Brain microvascular endothelial cell (primary cell): ENCODE measurements around the gene VPS18.

Experiments
- DNase-seq: peaks from one replicate; pipeline ENCODE4 v3.0.0-alpha.2; 2020
- H3K27ac ChIP-seq: fragments of 250-450 bp; sonication (Bioruptor Pico); 2 replicates; pipeline ENCODE4 v1.5.1; 2020; ENCODE audit warnings: mild to moderate bottlenecking, moderate library complexity
- H3K27me3 ChIP-seq: fragments of 250-450 bp; sonication (Bioruptor Pico); replicated peaks from 2 replicates; pipeline ENCODE4 v1.5.1; 2020; ENCODE audit warnings: mild to moderate bottlenecking
- H3K36me3 ChIP-seq: fragments of 250-450 bp; sonication (Bioruptor Pico); replicated peaks from 2 replicates; pipeline ENCODE4 v1.5.1; 2020; ENCODE audit warnings: mild to moderate bottlenecking
- H3K4me3 ChIP-seq: 2 replicates; pipeline ENCODE4 v1.5.1; 2011; ENCODE audit warnings: low read depth, mild to moderate bottlenecking, control low read depth, low read length, moderate library complexity
- CTCF ChIP-seq: IDR thresholded peaks from 2 replicates; pipeline ENCODE4 v1.5.1; 2011; ENCODE audit warnings: low read depth, mild to moderate bottlenecking, moderate library complexity, low read length, control low read depth, inconsistent platforms; ENCODE audit errors: missing control alignments
- in situ Hi-C: cut with HindIII; loops from 2 replicates; pipeline ENCODE4 v1.10.0; 2017; ENCODE audit warnings: low sequenced_read_pairs, low pct_ligation_motif_present

The VPS18 gene

GRCh38 chr15:40847223-40847961, 46.9 kb upstream of the VPS18 start:
- TF ChIP-seq CTCF = no peak
- Histone ChIP-seq H3K4me3 (no peak overlapping the region), H3K27ac (no peak overlapping the region), H3K36me3 (no peaks in the 10 kb centered on the region), H3K27me3 (peaks cover 2% of the 10 kb centered on the region)
- DNase-seq = peak; percentile 25
- in situ Hi-C loops = no loop called here

- no peaks in the 10 kb centered on the region for H3K36me3 ChIP-seq
- no peak overlapping the region for H3K4me3 ChIP-seq
- in situ Hi-C loops = no loop called here
- TF ChIP-seq CTCF = no peak
- H3K27ac ChIP-seq = no peak overlapping the region
- DNase-seq = no peak
- no peaks in the 10 kb centered on the region for H3K27me3 ChIP-seq
These were observed 43.6 kb upstream of the VPS18 start for GRCh38 chr15:40850576-40851112.

- H3K27me3 ChIP-seq = no peaks in the 10 kb centered on the region
- no peak for DNase-seq
- no peaks in the 10 kb centered on the region for H3K36me3 ChIP-seq
- no peak overlapping the region for H3K4me3 ChIP-seq
- no peak overlapping the region for H3K27ac ChIP-seq
- no peak for TF ChIP-seq CTCF
- in situ Hi-C loops = no loop called here
These were observed 41.7 kb upstream of the VPS18 start for GRCh38 chr15:40852529-40852928.

GRCh38 chr15:40853241-40853890, 40.9 kb upstream of the VPS18 start:
- H3K27me3 ChIP-seq = no peaks in the 10 kb centered on the region
- H3K4me3 ChIP-seq = no peak overlapping the region
- in situ Hi-C loops = no loop called here
- no peak for DNase-seq
- H3K36me3 ChIP-seq = no peaks in the 10 kb centered on the region
- TF ChIP-seq CTCF = no peak
- H3K27ac ChIP-seq = no peak overlapping the region

- TF ChIP-seq CTCF = no peak
- no peaks in the 10 kb centered on the region for H3K36me3 ChIP-seq
- no peak for DNase-seq
- no peak overlapping the region for H3K4me3 ChIP-seq
- H3K27me3 ChIP-seq = no peaks in the 10 kb centered on the region
- in situ Hi-C loops = no loop called here
- H3K27ac ChIP-seq = no peak overlapping the region
These were observed 40.1 kb upstream of the VPS18 start for GRCh38 chr15:40854161-40854560.
